GM19455 (cell line): ENCODE data around the gene CACNA1D.
"Not testable (repeated sequence)": the region's sequence is repeated elsewhere in the genome, so short reads cannot be mapped to it uniquely, and the experiment has no call there.

Experiments used
- ATAC-seq: cut with Tn5 transposase; IDR thresholded peaks from one replicate; pipeline ENCODE4 v1.9.1; 2021; ENCODE audit not compliant: unreplicated experiment

The CACNA1D gene

GRCh38 chr3:53612508-53612907, 118.1 kb downstream of the CACNA1D start:
- no peak for ATAC-seq

GRCh38 chr3:53613125-53613524, 118.7 kb downstream of the CACNA1D start:
- no peak for ATAC-seq

- ATAC-seq = no peak
Measured at GRCh38 chr3:53614307-53614706, 119.9 kb downstream of the CACNA1D start.

DNA sequence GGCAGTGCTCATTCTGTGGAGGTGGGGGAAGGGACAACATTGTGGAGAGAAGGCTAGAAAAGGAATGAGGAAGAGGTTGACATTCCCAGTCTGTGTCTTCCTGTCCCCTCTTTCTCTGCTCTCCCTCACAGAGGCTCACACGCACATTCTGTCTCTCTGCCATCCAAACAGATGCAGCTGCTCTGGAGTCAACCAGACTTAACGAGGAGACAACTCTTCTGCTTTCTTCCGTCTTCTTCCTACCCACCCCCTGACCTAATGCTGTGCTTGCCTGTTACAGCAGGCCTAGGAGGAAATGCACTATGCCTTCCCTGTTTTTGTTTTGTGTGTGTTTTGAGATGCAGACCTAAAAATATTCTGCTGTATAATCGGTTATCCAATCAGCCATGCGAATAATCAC, 121.9 kb downstream of the CACNA1D start:
- no peak for ATAC-seq

- no peak for ATAC-seq
Measured at GRCh38 chr3:53616971-53617892, 122.8 kb downstream of the CACNA1D start.

DNA sequence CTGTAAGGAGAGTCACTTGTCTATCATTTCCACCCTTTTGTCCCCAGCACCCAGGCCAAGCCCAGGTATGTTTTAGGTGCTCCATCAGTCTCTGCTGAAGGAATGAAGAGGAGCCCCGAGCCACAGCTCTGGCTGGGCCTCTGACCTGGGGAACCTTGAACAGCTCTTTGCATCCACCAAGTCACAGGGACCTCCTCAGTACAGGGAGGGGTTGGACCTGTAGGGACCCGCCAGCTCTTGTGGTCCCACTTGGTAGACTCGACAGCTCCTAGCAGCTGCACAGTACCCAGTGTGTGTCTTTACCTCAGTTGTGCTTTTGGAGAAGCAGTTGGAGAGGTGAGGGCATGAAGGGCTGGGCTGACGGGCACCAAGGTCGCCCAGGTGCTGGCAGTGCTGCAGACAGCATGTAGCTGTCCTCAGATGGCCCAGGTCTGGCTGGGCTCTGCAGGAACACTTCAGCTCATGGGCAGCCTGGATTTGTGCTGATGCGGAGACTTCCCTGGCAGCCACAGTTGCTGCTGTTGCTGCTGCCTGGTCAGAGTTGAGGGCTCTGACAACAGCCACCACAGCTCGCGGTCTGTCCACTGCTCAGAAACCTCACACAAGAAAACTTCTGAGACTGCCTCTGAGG, 123.6 kb downstream of the CACNA1D start:
- no peak for ATAC-seq

DNA sequence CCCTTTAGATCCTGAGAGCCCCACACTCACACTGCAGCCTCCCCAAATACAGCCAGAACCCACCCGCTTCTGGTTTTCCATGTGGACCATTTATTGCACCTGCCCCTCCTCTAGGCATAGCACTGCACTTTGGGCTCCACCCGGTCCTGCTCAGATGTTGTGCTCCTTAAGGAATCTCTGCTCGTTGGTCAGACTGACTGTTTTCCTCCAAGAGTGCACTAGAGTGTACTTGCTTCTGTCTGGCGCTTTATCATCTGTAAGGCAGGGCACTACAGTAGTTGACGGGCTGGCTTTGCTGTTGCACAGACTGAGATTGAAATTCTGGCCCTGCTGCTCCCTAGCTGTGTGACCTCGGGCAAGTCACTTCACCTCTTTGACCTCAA, 124.1 kb downstream of the CACNA1D start:
- ATAC-seq = no peak

DNA sequence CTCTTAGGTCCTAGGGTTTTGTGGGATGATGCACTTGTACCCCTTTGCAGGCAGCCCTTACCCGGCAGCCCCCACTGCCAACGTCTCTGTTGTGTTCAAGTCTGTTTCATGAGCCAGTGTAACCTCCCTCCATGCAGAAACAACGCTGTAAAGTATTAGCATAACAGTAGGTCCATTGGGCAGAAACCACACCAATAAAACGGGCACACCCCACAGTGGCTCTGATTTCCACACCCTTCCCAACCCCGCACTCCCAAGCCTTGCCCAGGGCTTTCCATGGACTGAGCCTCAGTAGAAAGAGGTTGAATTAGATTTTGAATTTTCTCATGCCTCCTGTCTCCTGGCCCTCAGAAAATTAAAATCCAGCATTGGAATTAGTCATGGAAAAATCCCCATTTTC, 124.5 kb downstream of the CACNA1D start:
- no peak for ATAC-seq

- no peak for ATAC-seq
Measured at GRCh38 chr3:53624061-53624857, 129.8 kb downstream of the CACNA1D start.

DNA sequence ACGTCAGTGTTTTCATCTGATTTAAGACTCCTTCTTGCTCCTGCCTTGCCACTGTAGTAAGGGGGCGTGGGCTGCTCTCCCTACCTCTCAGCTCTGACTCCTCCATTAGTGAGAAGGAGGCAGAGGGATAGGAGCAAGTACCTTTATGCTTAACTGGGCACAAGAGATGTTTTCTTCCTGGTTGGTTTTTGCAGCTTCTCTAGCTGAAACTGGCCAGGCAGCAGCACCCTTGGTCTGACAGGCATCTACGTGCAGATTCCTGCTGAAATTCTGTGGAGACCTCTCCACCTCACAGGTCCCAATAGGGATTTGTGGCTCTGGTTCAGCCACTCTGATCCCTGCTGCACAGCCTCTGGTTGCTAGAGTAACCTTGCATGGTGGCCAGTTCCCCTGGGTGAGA, 132.5 kb downstream of the CACNA1D start:
- no peak for ATAC-seq

GRCh38 chr3:53628536-53629401, 134.4 kb downstream of the CACNA1D start:
- ATAC-seq = no peak

GRCh38 chr3:53629402-53629723, 135.0 kb downstream of the CACNA1D start:
- ATAC-seq = no peak

DNA sequence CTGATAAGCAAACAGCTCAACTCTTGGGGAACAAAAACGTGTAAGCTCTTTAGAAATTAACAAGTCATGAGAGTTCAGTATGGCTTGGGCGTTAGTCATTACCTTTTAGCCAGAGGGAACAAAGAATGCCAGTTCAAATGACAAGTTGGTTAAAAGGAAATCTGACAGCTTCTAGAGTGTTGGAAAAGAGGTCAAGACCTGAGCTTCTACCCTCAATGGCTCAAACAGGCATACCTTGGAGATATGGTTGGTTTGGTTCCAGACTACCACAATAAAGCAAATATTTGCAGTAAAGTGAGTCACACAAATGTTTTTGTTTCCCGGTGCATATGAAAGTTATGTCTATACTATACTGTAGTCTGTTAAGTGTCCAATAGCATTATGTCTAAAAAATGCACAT, 136.1 kb downstream of the CACNA1D start:
- no peak for ATAC-seq

DNA sequence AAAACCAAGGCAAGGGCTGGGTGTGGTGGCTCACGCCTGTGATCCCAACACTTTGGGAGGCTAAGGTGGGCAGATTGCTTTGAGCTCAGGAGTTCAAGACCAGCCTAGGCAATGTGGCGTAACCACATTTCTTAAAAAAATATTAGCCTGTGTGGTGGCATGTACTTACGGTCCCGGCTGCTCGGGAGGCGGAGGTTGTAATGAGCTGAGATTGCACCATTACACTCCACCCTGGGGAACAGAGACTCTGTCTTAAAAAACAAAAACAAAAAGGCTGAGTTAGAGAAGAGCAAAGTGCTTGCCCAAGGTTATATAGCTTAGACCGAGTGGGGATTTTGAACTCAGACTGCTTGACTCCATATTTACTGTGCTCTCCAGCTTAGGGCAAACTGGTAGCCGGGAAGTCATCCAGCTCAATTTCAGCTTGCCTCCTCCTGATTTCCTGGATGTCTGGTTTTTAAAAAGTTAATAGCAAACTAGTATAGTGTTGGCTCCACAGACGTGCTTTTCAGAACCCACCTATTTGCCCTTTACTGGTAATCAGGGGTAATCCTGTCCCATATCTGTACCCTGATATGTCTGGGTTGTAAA, 138.9 kb downstream of the CACNA1D start:
- ATAC-seq = no peak

DNA sequence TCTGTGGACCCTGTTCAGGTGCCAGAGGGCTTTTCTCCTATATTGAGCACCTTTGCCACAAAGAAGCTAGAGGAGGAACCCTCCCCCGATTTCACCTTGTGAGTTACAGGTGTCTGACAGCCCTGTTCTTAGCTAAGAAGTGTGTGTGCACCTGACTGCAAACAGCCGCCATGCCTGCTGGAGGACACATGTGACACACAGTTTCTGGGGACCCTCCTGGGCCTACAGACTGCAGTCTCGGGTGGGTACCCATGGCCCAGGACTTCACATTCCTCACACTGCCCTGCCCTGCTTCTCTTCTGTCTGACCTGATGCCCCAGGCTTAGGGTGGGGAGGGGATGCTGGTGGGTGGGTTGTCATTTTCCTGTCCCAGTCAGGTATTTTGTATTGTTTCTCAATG, 140.6 kb downstream of the CACNA1D start:
- ATAC-seq = no peak

- ATAC-seq = not testable (repeated sequence)
Measured at GRCh38 chr3:53638806-53639205, 144.4 kb downstream of the CACNA1D start.

DNA sequence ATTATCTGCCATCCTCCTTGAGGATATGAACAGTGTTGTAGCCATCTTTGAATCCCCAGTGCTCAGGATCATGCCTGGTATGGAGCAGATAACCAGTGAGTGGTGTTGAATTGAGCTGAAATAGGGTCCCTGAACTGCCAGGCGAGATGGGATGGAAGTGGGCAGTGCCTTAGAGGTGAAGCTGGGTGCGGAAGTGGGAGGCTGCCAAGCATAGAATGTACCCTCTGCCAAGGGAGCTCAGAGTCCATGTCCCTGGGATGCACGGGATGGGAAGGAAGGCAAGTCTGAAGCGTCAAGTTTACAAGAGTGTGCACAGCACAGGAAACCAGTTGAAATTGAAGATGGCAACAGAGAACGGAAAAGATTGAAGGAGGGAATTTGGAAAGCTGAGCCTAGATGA, 147.0 kb downstream of the CACNA1D start:
- ATAC-seq = no peak

- ATAC-seq = no peak
Measured at GRCh38 chr3:53642211-53642610, 147.8 kb downstream of the CACNA1D start.

DNA sequence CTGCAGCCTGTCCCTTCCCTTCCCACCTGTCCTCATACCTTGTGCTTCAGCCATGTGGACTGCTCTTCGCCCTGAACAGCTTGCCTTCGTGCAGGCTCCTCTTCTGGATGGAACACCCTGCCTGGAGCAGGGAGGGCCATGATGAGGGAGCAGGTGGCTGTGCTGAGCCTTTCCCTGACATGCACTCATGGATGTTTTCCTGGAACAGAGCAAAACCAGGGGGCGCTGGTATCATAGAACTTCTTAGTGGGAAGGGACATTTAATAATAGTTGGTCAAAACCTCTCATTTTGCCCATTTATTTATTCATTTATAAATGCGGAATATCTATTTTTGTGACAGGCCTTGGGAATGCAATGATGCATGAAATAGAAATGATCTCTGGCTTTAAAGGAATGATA, 149.3 kb downstream of the CACNA1D start:
- no peak for ATAC-seq

DNA sequence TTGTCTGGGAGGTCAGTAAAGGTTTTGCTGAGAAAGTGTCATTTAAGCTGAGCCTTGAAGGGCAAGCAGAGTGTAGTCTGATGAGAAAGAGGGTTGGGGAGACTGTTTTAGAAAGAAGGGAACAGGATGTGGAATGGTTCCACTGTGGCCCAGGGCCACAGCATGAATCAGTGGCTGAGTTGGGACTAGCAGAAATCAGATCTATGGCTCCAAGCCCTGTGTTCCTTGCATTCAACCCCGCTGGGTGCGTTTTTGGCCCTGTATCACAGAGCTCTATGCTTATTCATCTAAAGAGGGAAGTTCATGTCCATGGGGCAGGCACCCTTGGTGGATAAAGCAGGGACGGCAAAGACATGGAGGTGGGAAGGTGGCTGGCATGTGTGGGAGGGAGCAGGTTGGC, 151.3 kb downstream of the CACNA1D start:
- no peak for ATAC-seq

GRCh38 chr3:53646723-53647122, 152.3 kb downstream of the CACNA1D start:
- ATAC-seq = no peak
